ENCODE results near the gene PTPN6.

Gene PTPN6

DNA sequence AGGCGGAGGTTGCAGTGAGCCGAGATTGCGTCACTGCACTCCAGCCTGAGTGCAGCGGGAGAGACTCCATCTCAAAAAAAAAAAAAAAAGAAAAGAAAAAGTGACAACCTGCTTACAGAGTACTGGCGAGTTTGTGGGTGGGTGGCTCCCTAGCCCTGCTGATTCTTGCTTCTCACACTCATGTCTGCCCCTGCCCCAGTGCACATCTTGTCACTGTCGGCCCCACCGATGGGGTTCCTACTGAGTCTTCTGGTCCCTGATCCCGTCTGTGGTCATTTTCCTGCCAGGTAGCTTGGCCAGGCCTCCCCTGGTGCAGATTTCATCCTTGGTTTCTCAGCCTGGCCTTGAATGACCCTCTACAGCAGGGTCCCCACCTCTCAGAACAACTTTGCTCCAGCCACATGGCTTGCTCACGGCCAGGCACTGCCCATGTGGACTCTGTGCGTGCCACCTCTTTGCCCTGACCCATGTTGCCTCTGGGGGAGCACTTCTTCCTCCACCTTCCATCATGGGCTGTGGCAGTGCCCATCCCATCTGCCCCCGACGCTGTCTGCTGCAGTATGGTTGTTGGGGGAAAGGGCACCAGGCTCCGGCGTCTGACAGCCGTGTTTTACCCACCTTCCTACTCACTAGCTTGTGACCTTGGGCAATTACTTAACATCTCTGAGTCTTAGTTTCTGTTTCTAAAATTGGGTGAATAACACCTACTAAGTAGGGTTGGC, 2.1 kb upstream of the PTPN6 start:
- peaks cover 28% of the 10 kb centered on the region for H3K4me1 ChIP-seq (ENCODE audit: control insufficient read depth, insufficient read depth, low read depth, low read length)
- H3K4me3 ChIP-seq (ENCODE audit: insufficient read depth in 1 of 2, low read depth in 1 of 2, low read length in 2 of 2): no peak overlapping the region
- no peak overlapping the region for H2AFZ ChIP-seq (ENCODE audit: low read depth, low read length)
- H2BK120ac ChIP-seq (ENCODE audit: low read depth, low read length): no peak overlapping the region
- no peak overlapping the region for H4K8ac ChIP-seq (ENCODE audit: low read length)
- no peak overlapping the region for H2BK15ac ChIP-seq (ENCODE audit: low read depth, poor library complexity, severe bottlenecking)
- peaks cover 5% of the 10 kb centered on the region for H3K79me1 ChIP-seq (replicated peaks; ENCODE audit: low read length, poor library complexity, severe bottlenecking)
- no peak overlapping the region for H3K18ac ChIP-seq (ENCODE audit: low read depth in 1 of 2, low read length in 2 of 2)
- peaks cover 0 to 6% of the 10 kb centered on the region in 2 experiments for H3K27me3 ChIP-seq (ENCODE audit: control insufficient read depth in 1 of 2, insufficient read depth in 1 of 2, low read length in 2 of 2)
- no peak overlapping the region for H3K27ac ChIP-seq (ENCODE audit: low read length, poor library complexity, severe bottlenecking)
- H3K4ac ChIP-seq (ENCODE audit: low read depth in 1 of 2, low read length in 2 of 2): no peak overlapping the region
- H2AK5ac ChIP-seq (ENCODE audit: low read length, severe bottlenecking): no peak overlapping the region
- no peaks in the 10 kb centered on the region for H3K9me3 ChIP-seq (ENCODE audit: control insufficient read depth, low read length)
- H3K14ac ChIP-seq (ENCODE audit: low read length in 2 of 2): no peak overlapping the region
- no peak overlapping the region for H2BK5ac ChIP-seq (ENCODE audit: low read depth, low read length, poor library complexity, severe bottlenecking)
- H3K9ac ChIP-seq (ENCODE audit: low read length): no peak overlapping the region
- H3K4me2 ChIP-seq (ENCODE audit: low read length, poor library complexity, severe bottlenecking): no peak overlapping the region
- peaks cover 10 to 11% of the 10 kb centered on the region in 2 experiments for H3K36me3 ChIP-seq (ENCODE audit: control insufficient read depth in 1 of 2, insufficient read depth in 2 of 2, low read depth in 1 of 2, low read length in 2 of 2)
- no peak overlapping the region for H2BK12ac ChIP-seq (ENCODE audit: low read length in 2 of 2)
- H4K91ac ChIP-seq (ENCODE audit: low read length): no peak overlapping the region
- no peak for DNase-seq
- H3K23ac ChIP-seq (ENCODE audit: low read length in 2 of 2): no peak overlapping the region
- 95% methylated on average over 11 of the region's 15 CpGs for WGBS

DNA sequence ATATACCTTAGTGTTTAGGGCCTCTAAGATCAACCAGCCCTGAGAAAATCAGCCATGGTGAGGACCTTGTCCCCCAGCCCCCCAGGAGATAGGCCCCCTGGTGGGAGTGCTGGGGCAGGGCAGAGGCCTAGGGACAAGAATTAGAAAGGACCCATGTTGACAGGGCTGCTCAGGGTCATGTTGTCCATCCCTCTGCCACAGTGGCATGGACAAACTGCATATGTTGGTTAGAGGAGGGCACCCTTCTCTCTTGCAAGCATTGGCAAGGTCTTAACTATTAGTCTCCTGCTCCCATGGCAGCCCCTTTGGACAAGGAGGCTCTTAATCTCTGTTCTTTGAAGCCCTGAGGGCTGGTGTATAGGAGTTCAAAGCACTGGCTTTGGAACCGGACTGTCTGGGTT, 755 bp upstream of the PTPN6 start:
- Histone ChIP-seq H3K14ac (ENCODE audit: low read length in 2 of 2) (no peak overlapping the region), H3K4ac (ENCODE audit: low read depth in 1 of 2, low read length in 2 of 2) (no peak overlapping the region), H3K27ac (ENCODE audit: low read length, poor library complexity, severe bottlenecking) (no peak overlapping the region), H2BK15ac (ENCODE audit: low read depth, poor library complexity, severe bottlenecking) (no peak overlapping the region), H3K36me3 (ENCODE audit: control insufficient read depth in 1 of 2, insufficient read depth in 2 of 2, low read depth in 1 of 2, low read length in 2 of 2) (peaks cover 8 to 18% of the 10 kb centered on the region in 2 experiments), H4K91ac (ENCODE audit: low read length) (no peak overlapping the region), H3K9me3 (ENCODE audit: control insufficient read depth, low read length) (no peaks in the 10 kb centered on the region), H3K79me1 (replicated peaks; ENCODE audit: low read length, poor library complexity, severe bottlenecking) (peaks cover 5% of the 10 kb centered on the region), H3K4me2 (ENCODE audit: low read length, poor library complexity, severe bottlenecking) (no peak overlapping the region), H4K8ac (ENCODE audit: low read length) (no peak overlapping the region), H2BK12ac (ENCODE audit: low read length in 2 of 2) (no peak overlapping the region), H3K9ac (ENCODE audit: low read length) (no peak overlapping the region), H2BK120ac (ENCODE audit: low read depth, low read length) (no peak overlapping the region), H3K18ac (ENCODE audit: low read depth in 1 of 2, low read length in 2 of 2) (no peak overlapping the region), H2BK5ac (ENCODE audit: low read depth, low read length, poor library complexity, severe bottlenecking) (no peak overlapping the region), H3K4me3 (ENCODE audit: insufficient read depth in 1 of 2, low read depth in 1 of 2, low read length in 2 of 2) (no peak overlapping the region), H3K23ac (ENCODE audit: low read length in 2 of 2) (no peak overlapping the region), H2AK5ac (ENCODE audit: low read length, severe bottlenecking) (no peak overlapping the region), H3K27me3 (ENCODE audit: control insufficient read depth in 1 of 2, insufficient read depth in 1 of 2, low read length in 2 of 2) (peaks cover 0 to 15% of the 10 kb centered on the region in 2 experiments), H2AFZ (ENCODE audit: low read depth, low read length) (no peak overlapping the region), H3K4me1 (ENCODE audit: control insufficient read depth, insufficient read depth, low read depth, low read length) (peaks cover 27% of the 10 kb centered on the region)
- WGBS: 98% methylated on average over 1 of the region's 1 CpG
- DNase-seq: no peak

DNA sequence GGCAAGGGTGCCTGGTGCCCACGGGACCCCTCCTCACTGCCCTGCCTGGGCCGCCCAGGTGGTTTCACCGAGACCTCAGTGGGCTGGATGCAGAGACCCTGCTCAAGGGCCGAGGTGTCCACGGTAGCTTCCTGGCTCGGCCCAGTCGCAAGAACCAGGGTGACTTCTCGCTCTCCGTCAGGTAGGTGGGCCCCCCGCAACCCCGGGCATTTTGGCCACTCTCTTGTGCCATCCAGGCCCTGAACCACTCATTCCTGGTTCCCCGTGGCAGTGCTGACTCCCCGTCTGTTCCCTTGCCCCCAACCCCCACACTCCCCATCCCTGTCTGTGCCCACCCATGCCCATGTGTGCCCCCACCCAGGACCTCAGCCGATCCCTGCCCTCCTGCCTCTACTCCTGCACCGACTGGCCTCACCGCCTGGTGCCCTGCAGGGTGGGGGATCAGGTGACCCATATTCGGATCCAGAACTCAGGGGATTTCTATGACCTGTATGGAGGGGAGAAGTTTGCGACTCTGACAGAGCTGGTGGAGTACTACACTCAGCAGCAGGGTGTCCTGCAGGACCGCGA, 480 bp downstream of the PTPN6 start:
- no peak overlapping the region for H3K4me3 ChIP-seq (ENCODE audit: insufficient read depth in 1 of 2, low read depth in 1 of 2, low read length in 2 of 2)
- no peak overlapping the region for H2BK120ac ChIP-seq (ENCODE audit: low read depth, low read length)
- H2BK12ac ChIP-seq (ENCODE audit: low read length in 2 of 2): no peak overlapping the region
- H3K79me1 ChIP-seq (replicated peaks; ENCODE audit: low read length, poor library complexity, severe bottlenecking): peaks cover 5% of the 10 kb centered on the region
- H3K4me1 ChIP-seq (ENCODE audit: control insufficient read depth, insufficient read depth, low read depth, low read length): peaks cover 15% of the 10 kb centered on the region
- H3K9ac ChIP-seq (ENCODE audit: low read length): no peak overlapping the region
- no peak overlapping the region for H3K14ac ChIP-seq (ENCODE audit: low read length in 2 of 2)
- H4K8ac ChIP-seq (ENCODE audit: low read length): no peak overlapping the region
- H3K27me3 ChIP-seq (ENCODE audit: control insufficient read depth in 1 of 2, insufficient read depth in 1 of 2, low read length in 2 of 2): peaks cover 0 to 15% of the 10 kb centered on the region in 2 experiments
- no peak for DNase-seq
- no peak overlapping the region for H3K4ac ChIP-seq (ENCODE audit: low read depth in 1 of 2, low read length in 2 of 2)
- H3K23ac ChIP-seq (ENCODE audit: low read length in 2 of 2): no peak overlapping the region
- H3K18ac ChIP-seq (ENCODE audit: low read depth in 1 of 2, low read length in 2 of 2): no peak overlapping the region
- no peak overlapping the region for H2BK5ac ChIP-seq (ENCODE audit: low read depth, low read length, poor library complexity, severe bottlenecking)
- peaks cover 0 to 23% of the 10 kb centered on the region in 2 experiments for H3K36me3 ChIP-seq (ENCODE audit: control insufficient read depth in 1 of 2, insufficient read depth in 2 of 2, low read depth in 1 of 2, low read length in 2 of 2)
- peak overlapping the region; percentile 7 for H4K91ac ChIP-seq (ENCODE audit: low read length)
- H2AFZ ChIP-seq (ENCODE audit: low read depth, low read length): no peak overlapping the region
- H2BK15ac ChIP-seq (ENCODE audit: low read depth, poor library complexity, severe bottlenecking): no peak overlapping the region
- no peak overlapping the region for H3K4me2 ChIP-seq (ENCODE audit: low read length, poor library complexity, severe bottlenecking)
- H2AK5ac ChIP-seq (ENCODE audit: low read length, severe bottlenecking): no peak overlapping the region
- no peak overlapping the region for H3K27ac ChIP-seq (ENCODE audit: low read length, poor library complexity, severe bottlenecking)
- H3K9me3 ChIP-seq (ENCODE audit: control insufficient read depth, low read length): no peaks in the 10 kb centered on the region
- WGBS: 95% methylated on average over 20 of the region's 20 CpGs

DNA sequence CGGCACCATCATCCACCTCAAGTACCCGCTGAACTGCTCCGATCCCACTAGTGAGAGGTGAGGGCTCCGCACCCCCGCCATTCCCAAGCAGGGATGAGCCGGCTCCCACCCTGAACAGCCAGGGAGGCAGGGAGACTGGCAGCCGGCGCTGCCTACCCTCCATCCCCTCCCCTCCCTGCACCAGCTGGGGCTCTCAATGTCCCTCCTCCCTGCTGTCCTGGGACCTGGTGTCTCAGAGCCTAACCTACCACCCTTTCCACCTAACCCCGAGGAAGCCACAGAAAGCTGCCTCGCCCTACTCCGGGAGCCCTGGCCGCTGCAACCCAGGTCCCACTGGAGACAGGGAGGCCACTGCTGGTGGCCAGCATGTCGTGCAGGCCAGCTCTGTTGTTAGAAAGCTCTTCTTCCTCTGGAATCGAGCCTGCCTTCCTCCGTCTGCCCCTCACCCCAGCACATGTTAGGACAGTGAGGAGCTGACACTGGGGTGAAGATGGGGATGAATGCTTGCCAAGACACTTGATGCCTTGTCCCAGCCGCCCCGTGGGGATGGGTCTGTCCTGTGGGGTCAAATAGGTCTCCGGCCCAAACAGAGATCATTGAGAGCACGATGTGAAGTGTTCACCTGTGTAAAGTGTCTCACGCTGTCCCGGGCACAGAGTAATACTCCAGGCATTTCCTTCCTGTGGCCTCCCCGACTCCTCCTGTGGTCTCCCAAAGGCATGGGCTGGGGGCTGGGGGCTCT, 1.1 kb downstream of the PTPN6 start:
- no peaks in the 10 kb centered on the region for H3K9me3 ChIP-seq (ENCODE audit: control insufficient read depth, low read length)
- no peak overlapping the region for H3K4ac ChIP-seq (ENCODE audit: low read depth in 1 of 2, low read length in 2 of 2)
- H3K4me3 ChIP-seq (ENCODE audit: insufficient read depth in 1 of 2, low read depth in 1 of 2, low read length in 2 of 2): no peak overlapping the region
- no peak overlapping the region for H3K23ac ChIP-seq (ENCODE audit: low read length in 2 of 2)
- H3K4me2 ChIP-seq (ENCODE audit: low read length, poor library complexity, severe bottlenecking): no peak overlapping the region
- peaks cover 5% of the 10 kb centered on the region for H3K79me1 ChIP-seq (replicated peaks; ENCODE audit: low read length, poor library complexity, severe bottlenecking)
- no peak overlapping the region for H4K8ac ChIP-seq (ENCODE audit: low read length)
- peak overlapping the region; percentile 7 for H4K91ac ChIP-seq (ENCODE audit: low read length)
- H2BK12ac ChIP-seq (ENCODE audit: low read length in 2 of 2): no peak overlapping the region
- H2AK5ac ChIP-seq (ENCODE audit: low read length, severe bottlenecking): no peak overlapping the region
- peaks cover 0 to 18% of the 10 kb centered on the region in 2 experiments for H3K27me3 ChIP-seq (ENCODE audit: control insufficient read depth in 1 of 2, insufficient read depth in 1 of 2, low read length in 2 of 2)
- no peak overlapping the region for H2AFZ ChIP-seq (ENCODE audit: low read depth, low read length)
- no peak overlapping the region for H3K9ac ChIP-seq (ENCODE audit: low read length)
- no peak overlapping the region for H2BK120ac ChIP-seq (ENCODE audit: low read depth, low read length)
- H3K27ac ChIP-seq (ENCODE audit: low read length, poor library complexity, severe bottlenecking): no peak overlapping the region
- H3K4me1 ChIP-seq (ENCODE audit: control insufficient read depth, insufficient read depth, low read depth, low read length): peaks cover 11% of the 10 kb centered on the region
- WGBS: 73% methylated on average over 22 of the region's 22 CpGs
- no peak overlapping the region for H2BK5ac ChIP-seq (ENCODE audit: low read depth, low read length, poor library complexity, severe bottlenecking)
- peak overlapping the region; percentile 38 for H2BK15ac ChIP-seq (ENCODE audit: low read depth, poor library complexity, severe bottlenecking)
- H3K14ac ChIP-seq (ENCODE audit: low read length in 2 of 2): no peak overlapping the region
- no peak overlapping the region for H3K18ac ChIP-seq (ENCODE audit: low read depth in 1 of 2, low read length in 2 of 2)
- H3K36me3 ChIP-seq (ENCODE audit: control insufficient read depth in 1 of 2, insufficient read depth in 2 of 2, low read depth in 1 of 2, low read length in 2 of 2): peaks cover 0 to 26% of the 10 kb centered on the region in 2 experiments
- DNase-seq: no peak
